Astrocyte (in vitro differentiated cells and primary cell): ENCODE measurements around the gene STRADA. TPM values are rescaled to one million over a fixed set of nuclear protein-coding genes. Genes with fewer than 3 reads are reported as not detected.

Source experiments
- DNase-seq: peaks from one replicate; pipeline ENCODE4 v3.0.0-alpha.2; 2010; ENCODE audit warnings: low read depth
- FAIRE-seq: peaks from 2 replicates; lab custom pipeline; 2011; peaks lifted over from hg19 to GRCh38; lab: Jason Lieb, UNC
- H2AFZ ChIP-seq: 2 replicates; pipeline ENCODE4 v1.6.0; 2012; ENCODE audit warnings: low read depth, low read length, inconsistent platforms
- H3K27ac ChIP-seq: 2 replicates; pipeline ENCODE4 v1.5.1; 2011; ENCODE audit warnings: low read depth, low read length, inconsistent platforms
- H3K27me3 ChIP-seq: 2 replicates; pipeline ENCODE4 v1.6.0; 2011; ENCODE audit warnings: low read length, inconsistent platforms; ENCODE audit not compliant: insufficient read depth
- H3K36me3 ChIP-seq: 2 replicates; pipeline ENCODE4 v1.5.1; 2011; ENCODE audit warnings: low read length, inconsistent platforms; ENCODE audit not compliant: insufficient read depth
- H3K4me1 ChIP-seq: 2 replicates; pipeline ENCODE4 v1.5.1; 2011; ENCODE audit warnings: low read length, inconsistent platforms; ENCODE audit not compliant: insufficient read depth
- H3K4me2 ChIP-seq: 2 replicates; pipeline ENCODE4 v1.6.0; 2012; ENCODE audit warnings: low read length, inconsistent platforms
- H3K4me3 ChIP-seq: 2 replicates; pipeline ENCODE4 v1.5.1; 2011; ENCODE audit warnings: low read depth, mild to moderate bottlenecking, low read length, inconsistent platforms; ENCODE audit not compliant: insufficient read depth
- H3K79me2 ChIP-seq: 2 replicates; pipeline ENCODE4 v1.6.0; 2012; ENCODE audit warnings: mild to moderate bottlenecking, low read length, inconsistent platforms; ENCODE audit not compliant: insufficient read depth
- H3K9ac ChIP-seq: 2 replicates; pipeline ENCODE4 v1.6.0; 2012; ENCODE audit warnings: mild to moderate bottlenecking, low read length, inconsistent platforms
- H3K9me3 ChIP-seq: 2 replicates; pipeline ENCODE4 v1.5.1; 2012; ENCODE audit warnings: low read depth, mild to moderate bottlenecking, low read length, inconsistent platforms; ENCODE audit not compliant: insufficient read depth
- H4K20me1 ChIP-seq: 2 replicates; pipeline ENCODE4 v1.6.0; 2012; ENCODE audit warnings: low read length, inconsistent platforms; ENCODE audit not compliant: insufficient read depth
- H3K27ac Mint-ChIP-seq: one replicate; pipeline ENCODE4 v1.8.0; 2021; ENCODE audit warnings: mild to moderate bottlenecking, mixed read lengths; ENCODE audit not compliant: unreplicated experiment
- H3K27me3 Mint-ChIP-seq: one replicate; pipeline ENCODE4 v1.8.0; 2021; ENCODE audit warnings: low read depth, mixed read lengths; ENCODE audit not compliant: unreplicated experiment
- H3K36me3 Mint-ChIP-seq: one replicate; pipeline ENCODE4 v1.8.0; 2021; ENCODE audit warnings: low read depth, mixed read lengths; ENCODE audit not compliant: unreplicated experiment
- H3K4me1 Mint-ChIP-seq: one replicate; pipeline ENCODE4 v1.8.0; 2021; ENCODE audit warnings: low read depth, mixed read lengths; ENCODE audit not compliant: unreplicated experiment
- H3K4me3 Mint-ChIP-seq: one replicate; pipeline ENCODE4 v1.8.0; 2021; ENCODE audit warnings: mild to moderate bottlenecking, moderate library complexity, mixed read lengths; ENCODE audit not compliant: unreplicated experiment
- H3K9me3 Mint-ChIP-seq: one replicate; pipeline ENCODE4 v1.8.0; 2021; ENCODE audit warnings: mild to moderate bottlenecking, mixed read lengths; ENCODE audit not compliant: unreplicated experiment
- EZH2 ChIP-seq: IDR thresholded peaks from 2 replicates; pipeline ENCODE4 v1.6.1; 2012; ENCODE audit warnings: mild to moderate bottlenecking, low read length, inconsistent platforms; ENCODE audit not compliant: insufficient read depth
- total RNA-seq: library from RNA; stranded (reverse); gene quantifications from 2 replicates; pipeline ENCODE4 v1.2.1, GENCODE V29; 2021
- TF ChIP-seq, protein P1 (sequence below): IDR thresholded peaks from 2 replicates; pipeline ENCODE4 v1.5.1; 2011; ENCODE audit warnings: low read depth, mild to moderate bottlenecking, inconsistent platforms, low read length, moderate library complexity; ENCODE audit not compliant: insufficient read depth

STRADA gene
- total RNA-seq, 1 donor from 2014 or later = 35.7 TPM

DNA sequence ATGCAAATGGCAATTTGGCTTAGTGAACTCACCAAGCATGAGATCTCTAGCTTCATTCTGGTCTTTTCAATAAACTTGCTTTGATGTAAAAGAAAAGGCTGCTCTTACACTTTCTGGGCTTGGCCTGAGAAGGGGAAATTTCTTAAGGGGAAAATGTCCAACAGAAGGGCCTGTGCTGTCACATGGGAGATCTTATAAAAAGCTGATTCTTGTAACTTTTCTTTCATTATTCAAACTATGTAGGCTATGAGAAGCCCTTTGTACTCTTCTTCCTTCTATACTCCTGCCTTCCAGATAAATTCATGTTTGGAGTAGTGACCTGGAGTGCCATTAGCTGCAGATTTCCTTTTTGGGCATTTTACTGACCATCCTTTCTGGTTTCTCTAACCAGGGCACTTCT is 58.6 kb downstream of the STRADA start:
- no peak overlapping the region for H3K27ac Mint-ChIP-seq
- TF ChIP-seq EZH2 = no peak
- TF ChIP-seq, protein P1, sequence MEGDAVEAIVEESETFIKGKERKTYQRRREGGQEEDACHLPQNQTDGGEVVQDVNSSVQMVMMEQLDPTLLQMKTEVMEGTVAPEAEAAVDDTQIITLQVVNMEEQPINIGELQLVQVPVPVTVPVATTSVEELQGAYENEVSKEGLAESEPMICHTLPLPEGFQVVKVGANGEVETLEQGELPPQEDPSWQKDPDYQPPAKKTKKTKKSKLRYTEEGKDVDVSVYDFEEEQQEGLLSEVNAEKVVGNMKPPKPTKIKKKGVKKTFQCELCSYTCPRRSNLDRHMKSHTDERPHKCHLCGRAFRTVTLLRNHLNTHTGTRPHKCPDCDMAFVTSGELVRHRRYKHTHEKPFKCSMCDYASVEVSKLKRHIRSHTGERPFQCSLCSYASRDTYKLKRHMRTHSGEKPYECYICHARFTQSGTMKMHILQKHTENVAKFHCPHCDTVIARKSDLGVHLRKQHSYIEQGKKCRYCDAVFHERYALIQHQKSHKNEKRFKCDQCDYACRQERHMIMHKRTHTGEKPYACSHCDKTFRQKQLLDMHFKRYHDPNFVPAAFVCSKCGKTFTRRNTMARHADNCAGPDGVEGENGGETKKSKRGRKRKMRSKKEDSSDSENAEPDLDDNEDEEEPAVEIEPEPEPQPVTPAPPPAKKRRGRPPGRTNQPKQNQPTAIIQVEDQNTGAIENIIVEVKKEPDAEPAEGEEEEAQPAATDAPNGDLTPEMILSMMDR = no peak
- Histone ChIP-seq H3K4me1 (no peaks in the 10 kb centered on the region), H3K79me2 (no peaks in the 10 kb centered on the region), H3K27me3 (no peaks in the 10 kb centered on the region), H3K4me2 (no peak overlapping the region), H3K36me3 (peaks cover 14% of the 10 kb centered on the region), H3K4me3 (no peak overlapping the region), H2AFZ (no peak overlapping the region), H3K9me3 (no peaks in the 10 kb centered on the region), H3K27ac (no peak overlapping the region), H3K9ac (no peak overlapping the region), H4K20me1 (peaks cover 8% of the 10 kb centered on the region)
- H3K9me3 Mint-ChIP-seq = no peaks in the 10 kb centered on the region
- DNase-seq = no peak
- H3K36me3 Mint-ChIP-seq = peaks cover 19% of the 10 kb centered on the region
- no peak overlapping the region for H3K4me3 Mint-ChIP-seq
- no peak for FAIRE-seq
- H3K4me1 Mint-ChIP-seq = peaks cover 4% of the 10 kb centered on the region
- H3K27me3 Mint-ChIP-seq = peaks cover 1% of the 10 kb centered on the region

DNA sequence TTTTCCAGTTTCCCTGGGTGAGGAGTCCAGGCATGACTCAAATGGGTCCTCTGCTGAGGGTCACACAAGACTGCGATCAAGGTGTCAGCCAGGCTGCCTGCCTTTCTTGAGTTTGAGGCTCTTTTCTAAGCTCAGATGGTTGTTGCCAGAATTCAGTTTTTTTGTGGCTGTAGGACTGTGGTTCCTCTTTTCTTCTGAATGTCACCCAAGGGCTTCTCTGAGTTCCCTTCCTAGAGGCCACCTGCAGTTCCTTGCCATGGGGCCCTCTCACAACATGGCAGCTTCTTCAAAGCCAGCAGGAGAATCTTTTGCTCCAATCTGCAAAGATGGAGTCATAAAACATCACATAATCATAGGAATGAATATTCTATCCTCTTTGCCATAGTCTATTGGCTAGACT is 59.2 kb downstream of the STRADA start:
- Histone ChIP-seq H3K4me3 (no peak overlapping the region), H3K79me2 (no peaks in the 10 kb centered on the region), H2AFZ (no peak overlapping the region), H3K9me3 (no peaks in the 10 kb centered on the region), H3K4me1 (no peaks in the 10 kb centered on the region), H3K27me3 (no peaks in the 10 kb centered on the region), H4K20me1 (peaks cover 13% of the 10 kb centered on the region), H3K27ac (no peak overlapping the region), H3K4me2 (no peak overlapping the region), H3K36me3 (peaks cover 14% of the 10 kb centered on the region), H3K9ac (no peak overlapping the region)
- no peak overlapping the region for H3K4me3 Mint-ChIP-seq
- FAIRE-seq (no peak), DNase-seq (no peak)
- H3K27ac Mint-ChIP-seq = no peak overlapping the region
- H3K4me1 Mint-ChIP-seq = peaks cover 4% of the 10 kb centered on the region
- H3K27me3 Mint-ChIP-seq = no peaks in the 10 kb centered on the region
- TF ChIP-seq, protein P1 = no peak
- TF ChIP-seq EZH2 = no peak
- peaks cover 21% of the 10 kb centered on the region for H3K36me3 Mint-ChIP-seq
- H3K9me3 Mint-ChIP-seq = no peaks in the 10 kb centered on the region

DNA sequence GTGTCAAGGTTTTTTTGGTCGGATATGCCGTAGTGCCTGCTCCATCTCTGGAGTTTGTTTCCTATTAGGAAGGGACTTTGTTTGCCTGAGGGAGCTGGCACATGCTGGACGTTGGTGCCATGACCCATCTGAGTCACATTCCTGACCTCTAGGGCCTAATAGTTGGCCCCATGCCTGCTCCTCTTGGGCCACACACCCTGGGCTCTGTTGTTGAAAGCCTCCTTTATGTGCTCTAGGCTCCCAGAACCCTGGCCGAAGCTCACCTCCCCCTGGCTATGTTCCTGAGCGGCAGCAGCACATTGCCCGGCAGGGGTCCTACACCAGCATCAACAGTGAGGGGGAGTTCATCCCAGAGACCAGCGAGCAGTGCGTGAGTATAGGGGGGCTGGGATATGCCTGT is 60.1 kb downstream of the STRADA start:
- H3K4me3 ChIP-seq = no peak overlapping the region
- Mint-ChIP-seq H3K27ac (no peak overlapping the region), H3K4me1 (peaks cover 4% of the 10 kb centered on the region), H3K36me3 (peaks cover 24% of the 10 kb centered on the region), H3K27me3 (no peaks in the 10 kb centered on the region), H3K4me3 (no peak overlapping the region), H3K9me3 (no peaks in the 10 kb centered on the region)
- FAIRE-seq (no peak), DNase-seq (no peak)
- peaks cover 1% of the 10 kb centered on the region for H3K4me1 ChIP-seq
- no peak overlapping the region for H3K4me2 ChIP-seq
- H2AFZ ChIP-seq = no peak overlapping the region
- H3K79me2 ChIP-seq = no peaks in the 10 kb centered on the region
- H4K20me1 ChIP-seq = peaks cover 20% of the 10 kb centered on the region
- TF ChIP-seq, protein P1 = no peak
- TF ChIP-seq EZH2 = no peak
- H3K9me3 ChIP-seq = no peaks in the 10 kb centered on the region
- peaks cover 14% of the 10 kb centered on the region for H3K36me3 ChIP-seq
- no peak overlapping the region for H3K9ac ChIP-seq
- H3K27me3 ChIP-seq = no peaks in the 10 kb centered on the region
- no peak overlapping the region for H3K27ac ChIP-seq
